Measurements from ENCODE around the gene MAGI2. TPM values are rescaled to one million over a fixed set of nuclear protein-coding genes. Genes with fewer than 3 reads are reported as not detected.

The MAGI2 gene
- total RNA-seq, 2 experiments from 2014 or later, result 0.09 to 0.19 TPM

- DNase-seq (no peak), ATAC-seq (no peak)
- Mint-ChIP-seq H3K9me3 (ENCODE audit: low read depth) (no peaks in the 10 kb centered on the region), H3K36me3 (no peaks in the 10 kb centered on the region), H3K4me3 (no peak overlapping the region), H3K27ac (no peak overlapping the region), H3K4me1 (no peaks in the 10 kb centered on the region), H3K27me3 (no peaks in the 10 kb centered on the region)
- CTCF ChIA-PET, result no interaction called here
Observed at GRCh38 chr7:78191475-78192079, 1261.9 kb downstream of the MAGI2 start.

DNA sequence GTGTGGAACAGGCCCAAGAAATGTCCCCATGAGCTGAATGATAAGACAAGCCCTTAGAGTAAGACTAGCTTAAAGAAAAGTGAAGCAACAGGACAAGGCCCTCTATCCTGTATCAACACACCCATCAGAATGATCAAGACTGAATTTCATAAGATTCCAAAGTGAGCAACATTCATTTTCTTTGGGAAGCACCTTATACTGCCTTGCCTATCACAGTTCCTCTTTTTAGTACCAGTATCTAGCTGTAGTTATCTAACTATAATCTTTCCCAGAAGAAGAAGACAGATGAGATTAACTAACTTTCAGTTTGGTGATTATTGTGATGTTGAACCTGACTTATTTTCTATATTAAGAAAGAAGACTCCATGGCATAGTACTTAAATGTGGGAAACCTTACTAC lies 1263.7 kb downstream of the MAGI2 start:
- ATAC-seq (no peak), DNase-seq (no peak)
- Mint-ChIP-seq H3K27ac (no peak overlapping the region), H3K27me3 (peaks cover 3% of the 10 kb centered on the region), H3K4me1 (no peaks in the 10 kb centered on the region), H3K4me3 (no peak overlapping the region), H3K36me3 (no peaks in the 10 kb centered on the region), H3K9me3 (ENCODE audit: low read depth) (no peaks in the 10 kb centered on the region)
- CTCF ChIA-PET, result no interaction called here

DNA sequence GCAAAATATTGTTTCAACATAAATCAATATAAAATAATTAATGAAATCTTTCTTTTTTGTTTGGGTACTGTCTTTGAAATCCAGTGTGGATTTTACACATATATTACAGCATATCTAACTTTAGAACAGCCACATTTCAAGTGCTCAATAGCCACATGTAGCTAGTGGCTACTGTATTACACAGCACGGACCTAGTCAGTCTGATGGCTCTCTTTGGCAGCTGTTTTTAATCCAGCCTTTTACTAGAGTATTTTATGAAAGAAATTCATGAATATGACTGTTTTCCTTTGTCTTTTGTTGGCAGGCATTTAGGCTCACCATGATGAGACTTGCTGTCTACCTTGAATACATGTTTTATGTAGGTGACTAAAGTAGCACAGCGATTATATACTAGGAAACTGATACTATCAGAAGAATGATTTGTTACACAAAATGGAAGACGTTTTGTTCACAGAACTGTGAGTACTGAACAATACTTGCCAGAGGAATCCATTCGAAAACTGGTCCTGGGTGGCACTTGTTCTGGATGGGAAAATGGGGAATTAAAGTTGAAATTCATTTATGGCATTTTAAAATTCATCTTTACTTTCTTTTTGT lies 1268.2 kb downstream of the MAGI2 start:
- CTCF ChIA-PET, result no interaction called here
- no peak overlapping the region for H3K4me3 Mint-ChIP-seq
- peaks cover 3% of the 10 kb centered on the region for H3K27me3 Mint-ChIP-seq
- H3K27ac Mint-ChIP-seq, result no peak overlapping the region
- no peak for ATAC-seq
- H3K9me3 Mint-ChIP-seq (ENCODE audit: low read depth), result no peaks in the 10 kb centered on the region
- no peaks in the 10 kb centered on the region for H3K36me3 Mint-ChIP-seq
- no peaks in the 10 kb centered on the region for H3K4me1 Mint-ChIP-seq
- DNase-seq, result no peak

DNA sequence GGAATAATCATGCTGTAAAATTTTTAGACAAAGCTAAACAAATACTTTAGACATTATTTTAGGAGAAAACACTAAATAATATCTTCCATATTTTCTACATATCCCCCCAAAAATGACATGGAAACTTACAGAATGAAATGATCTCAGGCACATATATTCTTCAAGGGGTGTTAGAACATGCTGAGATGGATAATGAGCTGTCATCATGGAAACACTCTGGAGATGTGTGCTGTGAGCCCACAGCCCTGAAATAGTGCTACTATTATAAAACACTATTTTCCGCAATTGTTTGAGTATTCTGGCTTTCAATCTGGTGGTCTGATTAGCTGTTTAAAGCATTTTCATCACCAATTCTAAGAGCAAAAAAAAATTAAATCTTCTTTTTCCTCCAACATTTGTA lies 1269.2 kb downstream of the MAGI2 start:
- H3K36me3 Mint-ChIP-seq, result no peaks in the 10 kb centered on the region
- H3K4me1 Mint-ChIP-seq, result no peaks in the 10 kb centered on the region
- H3K9me3 Mint-ChIP-seq (ENCODE audit: low read depth), result no peaks in the 10 kb centered on the region
- CTCF ChIA-PET, result no interaction called here
- peaks cover 3% of the 10 kb centered on the region for H3K27me3 Mint-ChIP-seq
- ATAC-seq (no peak), DNase-seq (no peak)
- H3K4me3 Mint-ChIP-seq, result no peak overlapping the region
- H3K27ac Mint-ChIP-seq, result no peak overlapping the region

DNA sequence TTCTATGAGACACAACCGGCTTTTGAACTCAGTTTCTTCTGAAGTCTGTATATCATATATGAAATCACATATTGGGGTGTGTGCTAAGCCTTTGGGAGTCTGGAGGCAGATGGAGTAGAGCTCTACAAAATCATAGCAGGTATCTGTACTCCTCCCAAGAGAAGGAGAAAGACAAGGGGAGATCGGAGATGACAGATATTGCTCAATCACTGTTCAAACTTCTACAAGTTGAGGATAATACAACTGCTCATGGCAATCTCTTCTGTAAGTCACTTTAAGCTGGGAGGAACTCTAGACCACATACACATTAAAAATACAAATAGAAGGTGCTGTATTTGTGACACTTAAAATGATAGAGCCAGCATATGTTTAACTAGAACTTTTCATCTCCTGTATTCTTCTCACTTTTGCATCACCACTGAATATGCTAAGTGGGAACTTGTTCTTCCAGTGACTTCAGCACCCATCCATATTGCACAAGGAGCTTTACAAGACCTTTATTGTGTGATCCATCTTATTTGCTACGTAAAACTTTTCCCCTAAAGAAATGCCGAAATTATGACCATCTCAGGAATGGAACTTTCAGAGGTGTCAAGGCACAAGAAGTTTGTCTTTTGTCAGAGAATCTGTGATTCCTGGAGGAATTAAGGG lies 1273.5 kb downstream of the MAGI2 start:
- ATAC-seq, result no peak
- Mint-ChIP-seq H3K4me3 (no peak overlapping the region), H3K27ac (no peak overlapping the region), H3K4me1 (no peaks in the 10 kb centered on the region), H3K36me3 (no peaks in the 10 kb centered on the region), H3K27me3 (no peaks in the 10 kb centered on the region), H3K9me3 (ENCODE audit: low read depth) (no peaks in the 10 kb centered on the region)
- CTCF ChIA-PET, result no interaction called here
- no peak for DNase-seq

DNA sequence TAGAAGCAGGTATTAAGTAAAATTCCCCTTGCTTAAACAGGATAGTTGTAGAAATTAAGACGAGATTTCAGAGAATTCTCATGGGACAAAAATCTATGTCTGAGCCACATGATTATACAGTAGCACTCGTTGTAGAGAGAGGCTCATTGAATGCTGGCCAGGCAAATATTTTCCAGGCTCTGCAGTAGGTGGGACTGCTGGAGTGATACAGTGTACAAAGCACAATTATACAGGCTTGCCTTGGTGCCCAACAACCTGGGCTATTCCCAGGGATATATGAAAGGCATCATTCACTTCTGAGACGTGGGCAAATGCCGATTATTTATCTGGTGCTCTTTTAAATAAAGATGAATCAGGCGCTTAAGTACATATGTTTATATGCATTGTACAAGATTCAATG lies 1274.3 kb downstream of the MAGI2 start:
- no peak for ATAC-seq
- no peak overlapping the region for H3K27ac Mint-ChIP-seq
- H3K36me3 Mint-ChIP-seq, result no peaks in the 10 kb centered on the region

GRCh38 chr7:78178319-78178718 lies 1275.1 kb downstream of the MAGI2 start:
- CTCF ChIA-PET, result no interaction called here
- Mint-ChIP-seq H3K27me3 (no peaks in the 10 kb centered on the region), H3K4me3 (no peak overlapping the region), H3K27ac (no peak overlapping the region), H3K9me3 (ENCODE audit: low read depth) (no peaks in the 10 kb centered on the region), H3K4me1 (no peaks in the 10 kb centered on the region), H3K36me3 (no peaks in the 10 kb centered on the region)
- no peak for ATAC-seq
- DNase-seq, result no peak

More for the DNA sequence above, 1274.3 kb downstream of the MAGI2 start:
- H3K9me3 Mint-ChIP-seq (ENCODE audit: low read depth), result no peaks in the 10 kb centered on the region
- no peaks in the 10 kb centered on the region for H3K27me3 Mint-ChIP-seq
- H3K4me3 Mint-ChIP-seq, result no peak overlapping the region
- H3K4me1 Mint-ChIP-seq, result no peaks in the 10 kb centered on the region
- no peak for DNase-seq
- CTCF ChIA-PET, result no interaction called here

GRCh38 chr7:78176171-78176570 lies 1277.3 kb downstream of the MAGI2 start:
- no peak for ATAC-seq
- Mint-ChIP-seq H3K9me3 (ENCODE audit: low read depth) (no peaks in the 10 kb centered on the region), H3K27ac (no peak overlapping the region)

DNA sequence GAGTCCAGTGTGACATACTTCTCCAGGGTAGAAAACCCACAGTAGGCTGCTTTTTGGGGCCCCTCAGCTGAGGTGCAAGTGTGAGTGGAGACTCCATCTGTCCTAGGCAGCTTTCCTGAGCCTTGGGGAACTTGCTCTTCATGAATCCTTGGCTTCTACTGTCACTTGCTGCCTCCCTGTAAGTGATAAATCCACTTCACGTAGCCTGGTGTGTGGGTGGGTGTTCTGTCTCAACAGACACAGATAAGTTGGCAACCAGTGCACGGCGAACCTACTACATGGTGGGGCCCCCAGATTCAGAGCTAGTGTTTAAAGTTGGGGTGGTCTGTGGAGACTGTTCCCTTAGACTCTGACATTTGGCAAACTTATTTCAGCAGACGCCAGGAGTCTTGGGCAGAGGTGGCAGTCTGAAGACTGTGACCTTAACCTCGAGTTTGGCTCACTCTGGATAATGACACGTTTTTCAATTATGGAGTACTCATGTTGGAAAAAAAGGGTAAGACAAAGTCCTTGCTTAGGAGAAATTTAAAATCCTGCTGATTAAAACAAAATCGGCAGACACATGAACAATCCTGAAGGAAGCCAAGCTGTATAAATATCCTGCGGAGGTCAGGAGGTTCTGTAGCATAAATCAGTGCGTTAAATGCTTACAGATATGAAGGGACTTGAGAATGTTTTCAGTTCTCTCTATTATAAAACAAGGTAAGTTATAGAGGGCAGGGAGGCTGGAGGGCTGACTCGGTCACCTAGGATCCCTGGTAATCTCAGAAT lies 1278.0 kb downstream of the MAGI2 start:
- Mint-ChIP-seq H3K27ac (no peak overlapping the region), H3K36me3 (no peaks in the 10 kb centered on the region), H3K27me3 (no peaks in the 10 kb centered on the region), H3K4me3 (no peak overlapping the region), H3K9me3 (ENCODE audit: low read depth) (no peaks in the 10 kb centered on the region), H3K4me1 (no peaks in the 10 kb centered on the region)
- DNase-seq (no peak), ATAC-seq (no peak)
- CTCF ChIA-PET, result no interaction called here

More at GRCh38 chr7:78176171-78176570, 1277.3 kb downstream of the MAGI2 start:
- CTCF ChIA-PET, result no interaction called here
- no peaks in the 10 kb centered on the region for H3K4me1 Mint-ChIP-seq
- no peaks in the 10 kb centered on the region for H3K27me3 Mint-ChIP-seq
- no peak overlapping the region for H3K4me3 Mint-ChIP-seq
- DNase-seq, result no peak
- H3K36me3 Mint-ChIP-seq, result no peaks in the 10 kb centered on the region

DNA sequence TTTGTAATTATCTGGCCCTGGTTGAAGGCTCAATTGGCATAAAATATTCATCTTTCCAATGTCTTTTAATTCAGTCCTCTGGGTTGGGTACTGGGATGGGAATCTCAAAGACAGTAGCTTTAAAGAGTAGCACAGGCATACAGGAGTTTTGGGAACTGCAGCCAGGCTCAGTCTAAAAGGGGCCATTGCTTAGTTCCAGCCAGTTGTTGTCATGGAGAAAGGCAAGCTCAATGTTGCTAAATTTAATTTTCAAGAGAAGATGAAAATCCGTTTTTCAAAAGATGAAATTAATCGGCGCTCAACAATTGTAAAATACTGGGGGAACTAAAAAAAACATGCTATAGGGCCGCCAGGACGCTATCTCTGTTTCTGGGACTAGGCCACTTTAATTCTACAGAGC lies 1279.8 kb downstream of the MAGI2 start:
- Mint-ChIP-seq H3K36me3 (no peaks in the 10 kb centered on the region), H3K4me3 (no peak overlapping the region), H3K4me1 (no peaks in the 10 kb centered on the region), H3K9me3 (ENCODE audit: low read depth) (no peaks in the 10 kb centered on the region), H3K27me3 (no peaks in the 10 kb centered on the region), H3K27ac (no peak overlapping the region)
- no peak for ATAC-seq
- no peak for DNase-seq
- CTCF ChIA-PET, result no interaction called here

- H3K27me3 Mint-ChIP-seq, result no peaks in the 10 kb centered on the region
- H3K4me3 Mint-ChIP-seq, result no peak overlapping the region
- no peaks in the 10 kb centered on the region for H3K9me3 Mint-ChIP-seq (ENCODE audit: low read depth)
- CTCF ChIA-PET, result no interaction called here
- DNase-seq (no peak), ATAC-seq (no peak)
- no peaks in the 10 kb centered on the region for H3K4me1 Mint-ChIP-seq
- H3K27ac Mint-ChIP-seq, result no peak overlapping the region
- H3K36me3 Mint-ChIP-seq, result no peaks in the 10 kb centered on the region
Observed at GRCh38 chr7:78172933-78173591, 1280.4 kb downstream of the MAGI2 start.

GRCh38 chr7:78172267-78172757 lies 1281.2 kb downstream of the MAGI2 start:
- Mint-ChIP-seq H3K4me1 (no peaks in the 10 kb centered on the region), H3K27me3 (no peaks in the 10 kb centered on the region), H3K36me3 (no peaks in the 10 kb centered on the region), H3K9me3 (ENCODE audit: low read depth) (no peaks in the 10 kb centered on the region), H3K4me3 (no peak overlapping the region), H3K27ac (no peak overlapping the region)
- CTCF ChIA-PET, result no interaction called here
- ATAC-seq (no peak), DNase-seq (no peak)

- CTCF ChIA-PET, result interaction anchor here (1.2 kb wide), 1 partner anchor 18 kb away, joined by 3 read pairs; no protein-coding TSS in a partner anchor
- Mint-ChIP-seq H3K36me3 (no peaks in the 10 kb centered on the region), H3K4me3 (no peak overlapping the region), H3K27me3 (no peaks in the 10 kb centered on the region), H3K4me1 (no peaks in the 10 kb centered on the region), H3K27ac (no peak overlapping the region), H3K9me3 (ENCODE audit: low read depth) (no peaks in the 10 kb centered on the region)
- no peak for ATAC-seq
- DNase-seq, result no peak
Observed at GRCh38 chr7:78171398-78171797, 1282.1 kb downstream of the MAGI2 start.

Data from activated CD8-positive, alpha-beta memory T cell treated with anti-CD3 and anti-CD28 coated beads, Interleukin-2, amount 10 ng/mL, durations not matched to agents 7 days and 5 days (primary cell).